ENCODE measurements around the gene FBP1.

- no peak for TF ChIP-seq CTCF (IDR thresholded peaks at IDR 0.05)
- TF ChIP-seq POLR2A (IDR thresholded peaks at IDR 0.05): no peak
Observed at GRCh38 chr9:94581728-94582127, 57.6 kb downstream of the FBP1 start.

Data from upper lobe of left lung (tissue), 4 donors.